GM23338 (cell line): ENCODE measurements around the gene DCAF7. TPM values are rescaled to one million over a fixed set of nuclear protein-coding genes. Genes with fewer than 3 reads are reported as not detected.

ENCODE experiments used
- ATAC-seq: fragments of 200-7000 bp; cut with Tn5 transposase; 3 replicates; pipeline ENCODE4 v1.9.1; 2020
- DNase-seq: peaks from one replicate; pipeline ENCODE4 v3.0.0-alpha.2; 2015; ENCODE audit warnings: low spot score
- H2AFZ ChIP-seq: fragments of 200-600 bp; sonication (generic); 2 replicates; pipeline ENCODE4 v1.8.0; 2016; ENCODE audit warnings: antibody characterized with exemption, mild to moderate bottlenecking, moderate library complexity
- H3F3A ChIP-seq: fragments of 200-600 bp; sonication (generic); replicated peaks from 2 replicates; pipeline ENCODE4 v1.8.0; 2017; ENCODE audit warnings: antibody characterized with exemption, mixed run types, low read depth
- H3K27ac ChIP-seq: fragments of 200-600 bp; sonication (generic); 2 replicates; pipeline ENCODE4 v1.6.1; 2016; ENCODE audit warnings: low read depth
- H3K27me3 ChIP-seq: fragments of 200-600 bp; sonication (generic); 2 replicates; pipeline ENCODE4 v1.8.0; 2016; ENCODE audit warnings: mild to moderate bottlenecking, mixed run types, moderate library complexity; ENCODE audit not compliant: insufficient read depth
- H3K36me3 ChIP-seq: fragments of 200-600 bp; sonication (generic); 2 replicates; pipeline ENCODE4 v1.8.0; 2016; ENCODE audit warnings: mild to moderate bottlenecking; ENCODE audit not compliant: insufficient read depth
- H3K4me1 ChIP-seq: fragments of 200-600 bp; sonication (generic); 2 replicates; pipeline ENCODE4 v1.8.0; 2016; ENCODE audit warnings: mild to moderate bottlenecking, moderate library complexity; ENCODE audit not compliant: insufficient read depth
- H3K4me2 ChIP-seq: fragments of 200-600 bp; sonication (generic); 2 replicates; pipeline ENCODE4 v1.7.1; 2017; ENCODE audit warnings: mixed run types
- H3K4me3 ChIP-seq: fragments of 200-600 bp; sonication (generic); 2 replicates; pipeline ENCODE4 v1.6.1; 2016; ENCODE audit warnings: mixed run types
- H3K79me2 ChIP-seq: fragments of 200-600 bp; sonication (generic); replicated peaks from 2 replicates; pipeline ENCODE4 v1.8.0; 2017; ENCODE audit warnings: mild to moderate bottlenecking; ENCODE audit not compliant: insufficient read depth
- H3K9me2 ChIP-seq: fragments of 200-600 bp; sonication (generic); 2 replicates; pipeline ENCODE4 v1.8.0; 2017; ENCODE audit not compliant: insufficient read depth
- H4K20me1 ChIP-seq: fragments of 200-600 bp; sonication (generic); replicated peaks from 2 replicates; pipeline ENCODE4 v1.8.0; 2017; ENCODE audit warnings: mild to moderate bottlenecking; ENCODE audit not compliant: insufficient read depth
- H3K27ac Mint-ChIP-seq: 2 replicates; pipeline ENCODE4 v1.8.0; 2020; ENCODE audit warnings: inconsistent platforms, mild to moderate bottlenecking, moderate library complexity, mixed read lengths
- H3K27me3 Mint-ChIP-seq: 3 replicates; pipeline ENCODE4 v1.8.0; 2022; ENCODE audit warnings: low read depth, mild to moderate bottlenecking, moderate library complexity, mixed read lengths, inconsistent platforms; ENCODE audit not compliant: insufficient read depth, poor library complexity
- H3K36me3 Mint-ChIP-seq: 3 replicates; pipeline ENCODE4 v1.8.0; 2021; ENCODE audit warnings: low read depth, mild to moderate bottlenecking, inconsistent platforms, moderate library complexity, mixed read lengths
- H3K4me1 Mint-ChIP-seq: 3 replicates; pipeline ENCODE4 v1.8.0; 2020; ENCODE audit warnings: mild to moderate bottlenecking, inconsistent platforms, mixed read lengths
- H3K4me3 Mint-ChIP-seq: 3 replicates; pipeline ENCODE4 v1.8.0; 2021; ENCODE audit warnings: moderate library complexity, mild to moderate bottlenecking, inconsistent platforms, mixed read lengths
- H3K9me3 Mint-ChIP-seq: 3 replicates; pipeline ENCODE4 v1.8.0; 2020; ENCODE audit warnings: moderate library complexity, mild to moderate bottlenecking, inconsistent platforms, mixed read lengths
- EZH2phosphoT487 ChIP-seq: fragments of 200-600 bp; sonication (generic); IDR thresholded peaks from one replicate; pipeline ENCODE4 v1.8.1; 2018; ENCODE audit warnings: antibody characterized with exemption; ENCODE audit not compliant: unreplicated experiment
- POLR2AphosphoS5 ChIP-seq: IDR thresholded peaks from 2 replicates; pipeline ENCODE4 v1.6.1; 2016; ENCODE audit warnings: antibody characterized with exemption, low read depth
- ZNF114 ChIP-seq: fragments of 250-450 bp; sonication (Bioruptor Pico); IDR thresholded peaks from 2 replicates; pipeline ENCODE4 v1.5.0; 2020; ENCODE audit warnings: mild to moderate bottlenecking, moderate library complexity
- polyA plus RNA-seq: library from polyadenylated mRNA; unstranded; fragments of >200 nt; fragmentation: Nextera tagmentation; extraction: Ambion mirVana; gene quantifications from 2 replicates; pipeline ENCODE4 v1.2.1, GENCODE V29; 2016
- total RNA-seq: library from RNA; depleted of rRNA; stranded (reverse); fragments of >200 nt; shearing (Covaris generic); gene quantifications from 2 replicates; pipeline ENCODE4 v1.2.3, GENCODE V29; 2014
- TF ChIP-seq, protein P1 (sequence below): IDR thresholded peaks from one replicate; pipeline ENCODE4 v1.6.1; 2018; ENCODE audit warnings: antibody characterized with exemption; ENCODE audit not compliant: unreplicated experiment
- TF ChIP-seq, protein P2 (sequence below), 2 experiments: fragments of 200-600 bp in 1 of 2; sonication (generic) in 1 of 2; conservative IDR thresholded peaks; 2 replicates each; pipeline versions ENCODE4 v1.5.1 to v1.6.1; 2016 to 2017; ENCODE audit warnings: antibody characterized with exemption in 2 of 2, low read depth in 2 of 2, mild to moderate bottlenecking in 2 of 2, moderate library complexity in 1 of 2

Gene DCAF7
- total and polyA plus RNA-seq, 2 experiments from 2014 or later = 31.3 to 60.1 TPM

DNA sequence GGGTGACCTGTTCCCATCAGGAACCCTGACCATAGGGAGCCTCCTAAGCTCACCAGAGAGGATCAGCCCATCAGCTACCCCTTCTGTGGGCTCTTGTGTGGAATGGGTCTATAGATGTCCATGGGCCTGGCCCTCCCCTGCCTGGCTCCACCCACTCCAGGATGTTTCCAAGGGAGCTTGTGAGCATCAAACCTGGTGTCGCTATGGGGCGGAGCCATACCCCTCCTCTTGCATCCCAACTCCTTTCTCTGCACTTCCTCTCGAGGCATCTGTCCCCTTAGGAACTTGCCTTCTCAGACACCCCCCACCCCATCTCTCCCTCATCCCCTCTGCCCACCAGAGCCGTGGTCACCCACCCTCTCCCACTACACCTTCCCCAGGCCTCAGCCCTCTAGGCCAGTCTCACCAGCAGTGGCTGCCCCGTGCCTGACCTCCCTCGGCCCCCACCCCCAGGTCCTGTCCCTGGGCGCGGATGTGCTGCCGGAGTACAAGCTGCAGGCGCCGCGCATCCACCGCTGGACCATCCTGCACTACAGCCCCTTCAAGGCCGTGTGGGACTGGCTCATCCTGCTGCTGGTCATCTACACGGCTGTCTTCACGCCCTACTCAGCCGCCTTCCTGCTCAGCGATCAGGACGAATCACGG is 16.7 kb upstream of the DCAF7 start (continued):
- TF ChIP-seq, protein P1, sequence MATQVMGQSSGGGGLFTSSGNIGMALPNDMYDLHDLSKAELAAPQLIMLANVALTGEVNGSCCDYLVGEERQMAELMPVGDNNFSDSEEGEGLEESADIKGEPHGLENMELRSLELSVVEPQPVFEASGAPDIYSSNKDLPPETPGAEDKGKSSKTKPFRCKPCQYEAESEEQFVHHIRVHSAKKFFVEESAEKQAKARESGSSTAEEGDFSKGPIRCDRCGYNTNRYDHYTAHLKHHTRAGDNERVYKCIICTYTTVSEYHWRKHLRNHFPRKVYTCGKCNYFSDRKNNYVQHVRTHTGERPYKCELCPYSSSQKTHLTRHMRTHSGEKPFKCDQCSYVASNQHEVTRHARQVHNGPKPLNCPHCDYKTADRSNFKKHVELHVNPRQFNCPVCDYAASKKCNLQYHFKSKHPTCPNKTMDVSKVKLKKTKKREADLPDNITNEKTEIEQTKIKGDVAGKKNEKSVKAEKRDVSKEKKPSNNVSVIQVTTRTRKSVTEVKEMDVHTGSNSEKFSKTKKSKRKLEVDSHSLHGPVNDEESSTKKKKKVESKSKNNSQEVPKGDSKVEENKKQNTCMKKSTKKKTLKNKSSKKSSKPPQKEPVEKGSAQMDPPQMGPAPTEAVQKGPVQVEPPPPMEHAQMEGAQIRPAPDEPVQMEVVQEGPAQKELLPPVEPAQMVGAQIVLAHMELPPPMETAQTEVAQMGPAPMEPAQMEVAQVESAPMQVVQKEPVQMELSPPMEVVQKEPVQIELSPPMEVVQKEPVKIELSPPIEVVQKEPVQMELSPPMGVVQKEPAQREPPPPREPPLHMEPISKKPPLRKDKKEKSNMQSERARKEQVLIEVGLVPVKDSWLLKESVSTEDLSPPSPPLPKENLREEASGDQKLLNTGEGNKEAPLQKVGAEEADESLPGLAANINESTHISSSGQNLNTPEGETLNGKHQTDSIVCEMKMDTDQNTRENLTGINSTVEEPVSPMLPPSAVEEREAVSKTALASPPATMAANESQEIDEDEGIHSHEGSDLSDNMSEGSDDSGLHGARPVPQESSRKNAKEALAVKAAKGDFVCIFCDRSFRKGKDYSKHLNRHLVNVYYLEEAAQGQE = no peak
- TF ChIP-seq EZH2phosphoT487 = no peak
- TF ChIP-seq, protein P2, sequence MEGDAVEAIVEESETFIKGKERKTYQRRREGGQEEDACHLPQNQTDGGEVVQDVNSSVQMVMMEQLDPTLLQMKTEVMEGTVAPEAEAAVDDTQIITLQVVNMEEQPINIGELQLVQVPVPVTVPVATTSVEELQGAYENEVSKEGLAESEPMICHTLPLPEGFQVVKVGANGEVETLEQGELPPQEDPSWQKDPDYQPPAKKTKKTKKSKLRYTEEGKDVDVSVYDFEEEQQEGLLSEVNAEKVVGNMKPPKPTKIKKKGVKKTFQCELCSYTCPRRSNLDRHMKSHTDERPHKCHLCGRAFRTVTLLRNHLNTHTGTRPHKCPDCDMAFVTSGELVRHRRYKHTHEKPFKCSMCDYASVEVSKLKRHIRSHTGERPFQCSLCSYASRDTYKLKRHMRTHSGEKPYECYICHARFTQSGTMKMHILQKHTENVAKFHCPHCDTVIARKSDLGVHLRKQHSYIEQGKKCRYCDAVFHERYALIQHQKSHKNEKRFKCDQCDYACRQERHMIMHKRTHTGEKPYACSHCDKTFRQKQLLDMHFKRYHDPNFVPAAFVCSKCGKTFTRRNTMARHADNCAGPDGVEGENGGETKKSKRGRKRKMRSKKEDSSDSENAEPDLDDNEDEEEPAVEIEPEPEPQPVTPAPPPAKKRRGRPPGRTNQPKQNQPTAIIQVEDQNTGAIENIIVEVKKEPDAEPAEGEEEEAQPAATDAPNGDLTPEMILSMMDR (conservative IDR thresholded peaks at IDR 0.05; ENCODE audit: low read depth in 2 of 2) = no peak

DNA sequence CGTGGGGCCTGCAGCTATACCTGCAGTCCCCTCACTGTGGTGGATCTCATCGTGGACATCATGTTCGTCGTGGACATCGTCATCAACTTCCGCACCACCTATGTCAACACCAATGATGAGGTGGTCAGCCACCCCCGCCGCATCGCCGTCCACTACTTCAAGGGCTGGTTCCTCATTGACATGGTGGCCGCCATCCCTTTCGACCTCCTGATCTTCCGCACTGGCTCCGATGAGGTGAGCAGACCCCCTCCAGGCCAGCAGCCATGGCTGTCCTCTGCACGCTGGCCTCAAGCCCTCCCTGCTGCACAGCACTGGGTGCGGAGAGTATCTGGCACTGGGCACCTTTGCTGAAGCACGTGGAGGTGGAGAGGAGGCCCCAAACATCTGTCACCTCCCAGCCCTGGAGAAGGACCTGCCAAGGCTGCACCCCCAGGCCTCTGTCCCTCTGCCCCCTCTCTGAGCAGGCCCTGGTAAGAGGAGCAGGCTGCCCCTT is 16.2 kb upstream of the DCAF7 start:
- Histone ChIP-seq H3K9me2 (no peaks in the 10 kb centered on the region), H3K79me2 (no peaks in the 10 kb centered on the region), H4K20me1 (no peaks in the 10 kb centered on the region), H3K36me3 (no peaks in the 10 kb centered on the region), H3K4me3 (no peak overlapping the region), H3K4me1 (peaks cover 4% of the 10 kb centered on the region; the same call in 1 of the 2 replicates), H3K27me3 (peaks cover 20% of the 10 kb centered on the region), H3F3A (no peaks in the 10 kb centered on the region), H3K4me2 (no peak overlapping the region), H2AFZ (no peak overlapping the region), H3K27ac (no peak overlapping the region)
- ATAC-seq (no peak), DNase-seq (no peak)
- H3K27ac Mint-ChIP-seq = no peak overlapping the region
- H3K4me3 Mint-ChIP-seq = no peak overlapping the region
- no peaks in the 10 kb centered on the region for H3K36me3 Mint-ChIP-seq
- peaks cover 16% of the 10 kb centered on the region; the same call in 2 of the 3 replicates for H3K4me1 Mint-ChIP-seq
- H3K27me3 Mint-ChIP-seq = peaks cover 14% of the 10 kb centered on the region
- no peaks in the 10 kb centered on the region for H3K9me3 Mint-ChIP-seq
- TF ChIP-seq POLR2AphosphoS5 = no peak
- TF ChIP-seq, protein P2 (conservative IDR thresholded peaks at IDR 0.05; ENCODE audit: low read depth in 2 of 2) = no peak
- TF ChIP-seq ZNF114 (CRISPR knock-in tag) = no peak
- TF ChIP-seq, protein P1 = no peak
